SHP77 (cell line): Measurements from ENCODE around the gene SLC6A1.

Experiments used
- DNase-seq, 2 experiments: peaks; one replicate each; lab custom pipeline; 2025; lab: John Stamatoyannopoulos, UW

Gene SLC6A1

GRCh38 chr3:10992017-10992942 is at the start of gene SLC6A1:
TSS of gene SLC6A1 (plus strand) at chr3:10992748. CDS start at chr3:11017212, 24,464 bp downstream.
- DNase-seq, result peak in 1 of 2 experiments; percentile 14

- DNase-seq, result no peak
Measured at GRCh38 chr3:10944866-10945265, 47.7 kb upstream of the SLC6A1 start.

- DNase-seq, result peak; percentile 17 to 68
Measured at GRCh38 chr3:10945683-10946287, 46.8 kb upstream of the SLC6A1 start.

GRCh38 chr3:10946526-10946925 is 46.0 kb upstream of the SLC6A1 start:
- DNase-seq, result no peak

GRCh38 chr3:10948326-10948725 is 44.2 kb upstream of the SLC6A1 start:
- DNase-seq, result no peak

GRCh38 chr3:10949197-10949596 is 43.4 kb upstream of the SLC6A1 start:
- no peak for DNase-seq

GRCh38 chr3:10950476-10951294 is 41.9 kb upstream of the SLC6A1 start:
- DNase-seq, result peak in 1 of 2 experiments; percentile 26

GRCh38 chr3:10951295-10951926 is 41.1 kb upstream of the SLC6A1 start:
- no peak for DNase-seq

- no peak for DNase-seq
Measured at GRCh38 chr3:10952525-10952924, 40.0 kb upstream of the SLC6A1 start.

- DNase-seq, result no peak
Measured at GRCh38 chr3:10954740-10955139, 37.8 kb upstream of the SLC6A1 start.

- peak; percentile 23 to 55 for DNase-seq
Measured at GRCh38 chr3:10955711-10956453, 36.7 kb upstream of the SLC6A1 start.

- DNase-seq, result no peak
Measured at GRCh38 chr3:10956531-10956930, 36.0 kb upstream of the SLC6A1 start.

GRCh38 chr3:10956986-10957385 is 35.6 kb upstream of the SLC6A1 start:
- no peak for DNase-seq

- peak; percentile 82 to 90 for DNase-seq
Measured at GRCh38 chr3:10957976-10958749, 34.4 kb upstream of the SLC6A1 start.

GRCh38 chr3:10960255-10960654 is 32.3 kb upstream of the SLC6A1 start:
- no peak for DNase-seq

GRCh38 chr3:10961921-10962320 is 30.6 kb upstream of the SLC6A1 start:
- DNase-seq, result peak; percentile 21 to 47

GRCh38 chr3:10962481-10963036 is 30.0 kb upstream of the SLC6A1 start:
- peak; percentile 28 to 41 for DNase-seq

- no peak for DNase-seq
Measured at GRCh38 chr3:10964537-10965167, 27.9 kb upstream of the SLC6A1 start.

GRCh38 chr3:10968401-10968800 is 24.1 kb upstream of the SLC6A1 start:
- DNase-seq, result peak; percentile 84 to 89
